Immature natural killer cell (primary cell): ENCODE measurements around the gene SEC61A1. TPM values are rescaled to one million over a fixed set of nuclear protein-coding genes. Genes with fewer than 3 reads are reported as not detected.

Experiments used
- DNase-seq, 3 donors: peaks; one replicate each; pipeline ENCODE4 v3.0.0; 2022; ENCODE audit warnings: mixed read lengths in 1 of 3
- H3K27ac Mint-ChIP-seq, 6 donors: one replicate each; pipeline ENCODE4 v1.8.0; 2020; ENCODE audit warnings: mixed read lengths in 6 of 6, mild to moderate bottlenecking in 5 of 6, inconsistent platforms in 4 of 6, moderate library complexity in 3 of 6
- H3K27me3 Mint-ChIP-seq, 3 donors: one replicate each; pipeline ENCODE4 v1.8.0; 2020 to 2021; ENCODE audit warnings: low read depth in 3 of 3, mild to moderate bottlenecking in 3 of 3, mixed read lengths in 3 of 3, moderate library complexity in 3 of 3, inconsistent platforms in 1 of 3
- H3K36me3 Mint-ChIP-seq, 3 donors: one replicate each; pipeline ENCODE4 v1.8.0; 2020; ENCODE audit warnings: mixed read lengths in 3 of 3, inconsistent platforms in 2 of 3, mild to moderate bottlenecking in 2 of 3
- H3K4me1 Mint-ChIP-seq, 2 donors: one replicate each; pipeline ENCODE4 v1.8.0; 2020; ENCODE audit warnings: inconsistent platforms in 2 of 2, mild to moderate bottlenecking in 2 of 2, mixed read lengths in 2 of 2, moderate library complexity in 1 of 2
- H3K4me3 Mint-ChIP-seq, 5 donors: one replicate each; pipeline ENCODE4 v1.8.0; 2020; ENCODE audit warnings: mild to moderate bottlenecking in 5 of 5, mixed read lengths in 5 of 5, inconsistent platforms in 3 of 5, moderate library complexity in 3 of 5
- H3K9me3 Mint-ChIP-seq, 6 donors: one replicate each; pipeline ENCODE4 v1.8.0; 2020; ENCODE audit warnings: mild to moderate bottlenecking in 6 of 6, mixed read lengths in 6 of 6, inconsistent platforms in 4 of 6, moderate library complexity in 3 of 6
- polyA plus RNA-seq, 3 donors: library from polyadenylated mRNA; unstranded; fragments of 300-500 nt; fragmentation: Illumina TruSeq; gene quantifications; one replicate each; pipeline ENCODE4 v1.2.3, GENCODE V29; 2021

Gene SEC61A1
- polyA plus RNA-seq, 3 donors from 2014 or later = 107 to 195 (median 172) TPM

GRCh38 chr3:128076483-128077201 lies 24.4 kb downstream of the SEC61A1 start:
- H3K4me1 Mint-ChIP-seq = peaks cover 10 to 19% of the 10 kb centered on the region in 2 donors
- no peaks in the 10 kb centered on the region for H3K9me3 Mint-ChIP-seq
- no peak overlapping the region for H3K27ac Mint-ChIP-seq
- H3K36me3 Mint-ChIP-seq = peaks cover 8 to 33% (median 18%) of the 10 kb centered on the region in 3 donors
- H3K4me3 Mint-ChIP-seq = peak overlapping the region; percentile 71 to 79 (median 78)
- peaks cover 4 to 16% (median 15%) of the 10 kb centered on the region in 3 donors for H3K27me3 Mint-ChIP-seq
- peak; percentile 34 to 42 (median 39) for DNase-seq

- peak overlapping the region in 4 of 5 donors; percentile 14 to 68 (median 56) for H3K4me3 Mint-ChIP-seq
- no peak for DNase-seq
- no peaks in the 10 kb centered on the region for H3K9me3 Mint-ChIP-seq
- no peak overlapping the region for H3K27ac Mint-ChIP-seq
- peaks cover 4 to 16% (median 15%) of the 10 kb centered on the region in 3 donors for H3K27me3 Mint-ChIP-seq
- peaks cover 10 to 19% of the 10 kb centered on the region in 2 donors for H3K4me1 Mint-ChIP-seq
- H3K36me3 Mint-ChIP-seq = peaks cover 12 to 37% (median 18%) of the 10 kb centered on the region in 3 donors
Observed at GRCh38 chr3:128077202-128077624, 25.0 kb downstream of the SEC61A1 start.

GRCh38 chr3:128077665-128078064 lies 25.4 kb downstream of the SEC61A1 start:
- H3K27me3 Mint-ChIP-seq = peaks cover 4 to 16% (median 15%) of the 10 kb centered on the region in 3 donors
- H3K27ac Mint-ChIP-seq = peak overlapping the region in 1 of 6 donors; percentile 40
- H3K4me3 Mint-ChIP-seq = peak overlapping the region; percentile 9 to 68 (median 49)
- H3K9me3 Mint-ChIP-seq = no peaks in the 10 kb centered on the region
- DNase-seq = no peak
- H3K4me1 Mint-ChIP-seq = peaks cover 10 to 19% of the 10 kb centered on the region in 2 donors
- H3K36me3 Mint-ChIP-seq = peaks cover 16 to 41% (median 18%) of the 10 kb centered on the region in 3 donors

- H3K27ac Mint-ChIP-seq = no peak overlapping the region
- peaks cover 10 to 19% of the 10 kb centered on the region in 2 donors for H3K4me1 Mint-ChIP-seq
- peaks cover 18 to 44% (median 22%) of the 10 kb centered on the region in 3 donors for H3K36me3 Mint-ChIP-seq
- H3K27me3 Mint-ChIP-seq = peaks cover 4 to 16% (median 15%) of the 10 kb centered on the region in 3 donors
- peak overlapping the region in 1 of 5 donors; percentile 18 for H3K4me3 Mint-ChIP-seq
- H3K9me3 Mint-ChIP-seq = no peaks in the 10 kb centered on the region
- DNase-seq = no peak
Observed at GRCh38 chr3:128078322-128078721, 26.1 kb downstream of the SEC61A1 start.

- Mint-ChIP-seq H3K27ac (no peak overlapping the region), H3K27me3 (peaks cover 4 to 16% (median 15%) of the 10 kb centered on the region in 3 donors), H3K4me3 (no peak overlapping the region), H3K4me1 (peaks cover 10 to 19% of the 10 kb centered on the region in 2 donors), H3K36me3 (peaks cover 18 to 44% (median 22%) of the 10 kb centered on the region in 3 donors), H3K9me3 (no peaks in the 10 kb centered on the region)
- no peak for DNase-seq
Observed at GRCh38 chr3:128078875-128079274, 26.6 kb downstream of the SEC61A1 start.

- no peak overlapping the region for H3K27ac Mint-ChIP-seq
Observed at GRCh38 chr3:128079823-128080222, 27.6 kb downstream of the SEC61A1 start.

GRCh38 chr3:128080323-128081080 lies 28.3 kb downstream of the SEC61A1 start:
- Mint-ChIP-seq H3K36me3 (peaks cover 24 to 48% (median 30%) of the 10 kb centered on the region in 3 donors), H3K27ac (no peak overlapping the region), H3K9me3 (no peaks in the 10 kb centered on the region), H3K4me3 (no peak overlapping the region), H3K27me3 (peaks cover 4 to 16% (median 13%) of the 10 kb centered on the region in 3 donors), H3K4me1 (peaks cover 2 to 12% of the 10 kb centered on the region in 2 donors)
- no peak for DNase-seq

More at GRCh38 chr3:128079823-128080222, 27.6 kb downstream of the SEC61A1 start:
- peaks cover 9 to 18% of the 10 kb centered on the region in 2 donors for H3K4me1 Mint-ChIP-seq
- peaks cover 22 to 48% (median 26%) of the 10 kb centered on the region in 3 donors for H3K36me3 Mint-ChIP-seq
- no peak overlapping the region for H3K4me3 Mint-ChIP-seq
- H3K27me3 Mint-ChIP-seq = peaks cover 4 to 16% (median 15%) of the 10 kb centered on the region in 3 donors
- DNase-seq = no peak
- H3K9me3 Mint-ChIP-seq = no peaks in the 10 kb centered on the region

- Mint-ChIP-seq H3K4me1 (peaks cover 0 to 8% of the 10 kb centered on the region in 2 donors), H3K4me3 (no peak overlapping the region), H3K9me3 (no peaks in the 10 kb centered on the region), H3K36me3 (peaks cover 25 to 48% (median 30%) of the 10 kb centered on the region in 3 donors), H3K27ac (no peak overlapping the region), H3K27me3 (peaks cover 4 to 11% (median 6%) of the 10 kb centered on the region in 3 donors)
- DNase-seq = no peak
Observed at GRCh38 chr3:128081226-128081625, 29.0 kb downstream of the SEC61A1 start.

GRCh38 chr3:128081846-128082245 lies 29.6 kb downstream of the SEC61A1 start:
- H3K36me3 Mint-ChIP-seq = peaks cover 25 to 51% (median 30%) of the 10 kb centered on the region in 3 donors
- no peaks in the 10 kb centered on the region for H3K9me3 Mint-ChIP-seq
- H3K27me3 Mint-ChIP-seq = peaks cover 3 to 11% (median 4%) of the 10 kb centered on the region in 3 donors

GRCh38 chr3:128082546-128082945 lies 30.3 kb downstream of the SEC61A1 start:
- Mint-ChIP-seq H3K4me3 (no peak overlapping the region), H3K27me3 (peaks cover 2 to 7% (median 4%) of the 10 kb centered on the region in 3 donors), H3K27ac (no peak overlapping the region), H3K4me1 (peaks cover 0 to 2% of the 10 kb centered on the region in 2 donors), H3K9me3 (no peaks in the 10 kb centered on the region), H3K36me3 (peaks cover 28 to 58% (median 33%) of the 10 kb centered on the region in 3 donors)
- DNase-seq = no peak

More at GRCh38 chr3:128081846-128082245, 29.6 kb downstream of the SEC61A1 start:
- no peak for DNase-seq
- Mint-ChIP-seq H3K27ac (no peak overlapping the region), H3K4me1 (peaks cover 0 to 5% of the 10 kb centered on the region in 2 donors), H3K4me3 (no peak overlapping the region)

- H3K4me3 Mint-ChIP-seq = no peak overlapping the region
- H3K9me3 Mint-ChIP-seq = no peaks in the 10 kb centered on the region
- peaks cover 27 to 56% (median 28%) of the 10 kb centered on the region in 3 donors for H3K36me3 Mint-ChIP-seq
- no peak overlapping the region for H3K27ac Mint-ChIP-seq
- peaks cover 0 to 5% (median 4%) of the 10 kb centered on the region in 3 donors for H3K27me3 Mint-ChIP-seq
- DNase-seq = no peak
- no peaks in the 10 kb centered on the region for H3K4me1 Mint-ChIP-seq
Observed at GRCh38 chr3:128083396-128083795, 31.2 kb downstream of the SEC61A1 start.

- H3K27ac Mint-ChIP-seq = no peak overlapping the region
- peaks cover 0 to 3% (median 2%) of the 10 kb centered on the region in 3 donors for H3K27me3 Mint-ChIP-seq
- H3K9me3 Mint-ChIP-seq = no peaks in the 10 kb centered on the region
- no peak for DNase-seq
- H3K4me1 Mint-ChIP-seq = no peaks in the 10 kb centered on the region
- H3K4me3 Mint-ChIP-seq = no peak overlapping the region
- peaks cover 23 to 49% (median 28%) of the 10 kb centered on the region in 3 donors for H3K36me3 Mint-ChIP-seq
Observed at GRCh38 chr3:128083980-128084674, 31.9 kb downstream of the SEC61A1 start.

- peaks cover 23 to 45% (median 26%) of the 10 kb centered on the region in 3 donors for H3K36me3 Mint-ChIP-seq
- no peak overlapping the region for H3K4me3 Mint-ChIP-seq
- H3K27ac Mint-ChIP-seq = no peak overlapping the region
- no peaks in the 10 kb centered on the region for H3K4me1 Mint-ChIP-seq
- no peaks in the 10 kb centered on the region for H3K9me3 Mint-ChIP-seq
- H3K27me3 Mint-ChIP-seq = no peaks in the 10 kb centered on the region
- no peak for DNase-seq
Observed at GRCh38 chr3:128084675-128085021, 32.4 kb downstream of the SEC61A1 start.
